PC-9 (cell line): ENCODE results near the gene RHOF. TPM values are rescaled to one million over a fixed set of nuclear protein-coding genes. Genes with fewer than 3 reads are reported as not detected.
A peak's percentile ranks its signal among the peaks of the same experiment; 100 is the strongest.

ENCODE experiments used
- BruUV-seq: library from RNA; stranded (reverse); fragments of 400-500 nt; replicated peaks from 2 replicates; lab custom pipeline; 2021; lab: Mats Ljungman, UMichigan
- CTCF ChIA-PET: fragments of 300-600 bp; sonication (Branson Sonifier 250); formaldehyde crosslinking; loops from one replicate; lab custom pipeline; 2022; ENCODE audit warnings: antibody characterized with exemption; lab: Charles Lee
- POLR2A ChIA-PET: fragments of 300-600 bp; sonication (Branson Sonifier 250); formaldehyde crosslinking; loops from one replicate; lab custom pipeline; 2022; ENCODE audit warnings: antibody characterized with exemption; ENCODE audit not compliant: unreplicated experiment; lab: Charles Lee
- DNase-seq, 2 experiments: peaks; one replicate each; pipeline versions ENCODE4 v3.0.0 to v3.0.0-alpha.2; 2015 to 2022; ENCODE audit warnings: mixed read lengths in 1 of 2
- H2AFZ ChIP-seq: fragments of 200-600 bp; sonication (generic); 2 replicates; pipeline ENCODE4 v1.8.1; 2017; ENCODE audit warnings: antibody characterized with exemption
- H3F3A ChIP-seq: fragments of 200-600 bp; sonication (generic); 2 replicates; pipeline ENCODE4 v1.8.1; 2017; ENCODE audit warnings: antibody characterized with exemption, mild to moderate bottlenecking, low read depth; ENCODE audit not compliant: insufficient read depth
- H3K27ac ChIP-seq: fragments of 200-600 bp; sonication (generic); 2 replicates; pipeline ENCODE4 v1.6.1; 2016; ENCODE audit warnings: mixed run types
- H3K27me3 ChIP-seq: fragments of 200-600 bp; sonication (generic); 2 replicates; pipeline ENCODE4 v1.6.1; 2016; ENCODE audit warnings: low read depth, mixed run types; ENCODE audit not compliant: insufficient read depth
- H3K36me3 ChIP-seq: fragments of 200-600 bp; sonication (generic); 2 replicates; pipeline ENCODE4 v1.6.1; 2016; ENCODE audit warnings: low read depth, mixed run types
- H3K4me1 ChIP-seq: fragments of 200-600 bp; sonication (generic); replicated peaks from 2 replicates; pipeline ENCODE4 v1.6.1; 2016; ENCODE audit warnings: mixed run types; ENCODE audit not compliant: insufficient read depth
- H3K4me2 ChIP-seq: fragments of 200-600 bp; sonication (generic); 2 replicates; pipeline ENCODE4 v1.6.1; 2017; ENCODE audit warnings: mixed run types
- H3K4me3 ChIP-seq: fragments of 200-600 bp; sonication (generic); 2 replicates; pipeline ENCODE4 v1.6.1; 2016; ENCODE audit warnings: mixed run types
- H3K79me2 ChIP-seq: fragments of 200-600 bp; sonication (generic); 2 replicates; pipeline ENCODE4 v1.6.1; 2017; ENCODE audit warnings: low read depth, mixed run types
- H3K9me2 ChIP-seq: fragments of 200-600 bp; sonication (generic); 2 replicates; pipeline ENCODE4 v1.8.1; 2017; ENCODE audit warnings: mild to moderate bottlenecking; ENCODE audit not compliant: insufficient read depth
- H3K9me3 ChIP-seq: fragments of 200-600 bp; sonication (generic); 2 replicates; pipeline ENCODE4 v1.8.1; 2016; ENCODE audit warnings: low read depth; ENCODE audit not compliant: insufficient read depth
- H4K20me1 ChIP-seq: fragments of 200-600 bp; sonication (generic); 2 replicates; pipeline ENCODE4 v1.8.1; 2017; ENCODE audit not compliant: insufficient read depth
- CTCF ChIP-seq: fragments of 200-600 bp; sonication (generic); conservative IDR thresholded peaks from 2 replicates; pipeline ENCODE4 v1.6.1; 2017; ENCODE audit warnings: mixed run types, antibody characterized with exemption, mild to moderate bottlenecking, moderate library complexity
- EZH2 ChIP-seq: fragments of 200-600 bp; sonication (generic); IDR thresholded peaks from 2 replicates; pipeline ENCODE4 v1.8.0; 2017; ENCODE audit warnings: antibody characterized with exemption, low read depth
- intact Hi-C: fragments of 100-400 bp; cut with micrococcal nuclease; formaldehyde crosslinking; loops from one replicate; pipeline ENCODE4 v1.10.0; 2022; ENCODE audit not compliant: unreplicated experiment
- total RNA-seq: library from RNA; stranded (reverse); gene quantifications from 2 replicates; pipeline ENCODE4 v1.2.3, GENCODE V29; 2021

RHOF gene
- total RNA-seq, 1 experiment from 2014 or later: 179 TPM

GRCh38 chr12:121781484-121781997, 11.9 kb downstream of the RHOF start:
- CTCF ChIA-PET: no interaction called here
- no TSS peak for BruUV-seq

GRCh38 chr12:121780429-121780828, 13.1 kb downstream of the RHOF start:
- TF ChIP-seq EZH2: no peak
- TF ChIP-seq CTCF: no peak
- H3K27ac ChIP-seq: no peak overlapping the region
- H3K4me2 ChIP-seq: no peak overlapping the region
- peaks cover 38% of the 10 kb centered on the region for H3K4me1 ChIP-seq
- peaks cover 53% of the 10 kb centered on the region for H3K79me2 ChIP-seq
- H3F3A ChIP-seq: peaks cover 90% of the 10 kb centered on the region
- BruUV-seq: no TSS peak
- H3K36me3 ChIP-seq: peaks cover 20% of the 10 kb centered on the region
- H3K9me3 ChIP-seq: no peaks in the 10 kb centered on the region
- H4K20me1 ChIP-seq: peaks cover 26% of the 10 kb centered on the region
- ChIA-PET CTCF (no interaction called here), POLR2A (interaction anchor here (0.7 kb wide), 1 partner anchor 22 kb away, joined by 3 read pairs; no protein-coding TSS in a partner anchor)
- no peaks in the 10 kb centered on the region for H3K9me2 ChIP-seq
- no peak for DNase-seq
- H3K4me3 ChIP-seq: no peak overlapping the region
- no peak overlapping the region for H2AFZ ChIP-seq
- H3K27me3 ChIP-seq: no peaks in the 10 kb centered on the region
- intact Hi-C loops: no loop called here

More at GRCh38 chr12:121781484-121781997, 11.9 kb downstream of the RHOF start:
- Histone ChIP-seq H3F3A (peaks cover 87% of the 10 kb centered on the region), H3K4me3 (no peak overlapping the region), H3K4me1 (peaks cover 42% of the 10 kb centered on the region), H4K20me1 (peaks cover 26% of the 10 kb centered on the region), H3K27me3 (no peaks in the 10 kb centered on the region), H3K4me2 (no peak overlapping the region), H3K79me2 (peaks cover 60% of the 10 kb centered on the region), H3K9me3 (no peaks in the 10 kb centered on the region), H3K9me2 (no peaks in the 10 kb centered on the region), H3K36me3 (peaks cover 20% of the 10 kb centered on the region), H2AFZ (no peak overlapping the region), H3K27ac (peak overlapping the region; percentile 51)
- DNase-seq: no peak
- no peak for TF ChIP-seq CTCF
- TF ChIP-seq EZH2: no peak
- POLR2A ChIA-PET: interaction anchor here (0.6 kb wide), 1 partner anchor 29 kb away, joined by 3 read pairs; no protein-coding TSS in a partner anchor
- intact Hi-C loops: no loop called here

GRCh38 chr12:121779422-121779895, 14.0 kb downstream of the RHOF start:
- ChIA-PET CTCF (no interaction called here), POLR2A (no interaction called here)
- TF ChIP-seq EZH2: no peak
- no peak for TF ChIP-seq CTCF
- BruUV-seq: no TSS peak
- peaks cover 26% of the 10 kb centered on the region for H4K20me1 ChIP-seq
- H2AFZ ChIP-seq: no peak overlapping the region
- no peak for DNase-seq
- no peaks in the 10 kb centered on the region for H3K9me3 ChIP-seq
- peak overlapping the region; percentile 61; the same call in 1 of the 2 replicates for H3K27ac ChIP-seq
- H3F3A ChIP-seq: peaks cover 85% of the 10 kb centered on the region
- H3K4me1 ChIP-seq: peaks cover 33% of the 10 kb centered on the region
- intact Hi-C loops: loop anchor here (5.0 kb wide), 1 partner anchor 152 kb away; the partner anchor contains the start of gene ORAI1
- H3K9me2 ChIP-seq: no peaks in the 10 kb centered on the region
- peaks cover 44% of the 10 kb centered on the region for H3K79me2 ChIP-seq
- H3K36me3 ChIP-seq: peaks cover 16% of the 10 kb centered on the region; the same call in 1 of the 2 replicates
- no peaks in the 10 kb centered on the region for H3K27me3 ChIP-seq
- no peak overlapping the region for H3K4me2 ChIP-seq
- no peak overlapping the region for H3K4me3 ChIP-seq
